ENCODE measurements around the gene MAPK11.

MAPK11 gene

DNA sequence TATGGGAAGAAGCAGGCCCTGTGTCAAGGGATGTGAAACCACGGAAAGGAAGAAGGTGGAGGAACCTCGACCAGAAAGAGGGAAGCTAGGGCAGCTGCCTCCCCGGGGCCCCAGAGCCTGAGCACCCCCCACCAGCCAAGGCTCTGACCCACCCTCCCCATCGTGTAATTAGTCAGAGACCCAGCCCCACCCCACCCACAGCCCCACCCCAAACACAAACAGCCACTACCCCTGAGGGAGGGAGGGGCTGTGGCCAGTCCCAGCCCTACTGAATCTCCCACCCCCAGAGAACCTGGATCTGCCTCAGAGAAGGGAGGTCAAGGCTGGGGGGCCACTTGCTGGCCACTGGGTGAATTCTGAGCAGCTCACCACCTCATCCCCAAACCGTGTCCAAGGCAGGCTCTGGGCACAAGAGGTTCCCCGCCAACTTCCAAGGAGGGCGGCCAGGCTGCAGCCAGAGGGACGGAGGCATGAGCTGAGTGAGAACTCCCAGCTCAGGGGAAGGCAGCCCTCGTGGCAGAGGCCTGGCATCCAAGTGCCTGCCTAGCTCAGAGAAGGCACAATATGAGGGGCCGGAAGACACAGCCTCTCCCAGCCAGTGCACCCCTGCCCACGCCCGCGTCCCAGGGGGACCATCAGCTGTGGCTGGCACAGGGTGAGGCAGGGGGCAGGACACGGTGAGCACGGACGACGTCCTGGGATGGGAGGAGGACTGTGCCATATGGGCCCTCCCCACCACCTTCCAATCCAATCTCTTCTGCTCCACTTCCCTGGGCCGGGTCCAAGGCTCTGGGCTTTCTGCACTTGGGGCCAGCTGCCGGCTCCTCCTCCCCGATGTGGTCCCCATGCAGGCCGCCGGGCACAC, 34.6 kb upstream of the MAPK11 start:
- DNase-seq (ENCODE audit: low spot score) = no peak
- in situ Hi-C loops (cut with MboI; ENCODE audit: low sequenced_read_pairs, unreplicated experiment) = no loop called here
- TF ChIP-seq, protein P1, sequence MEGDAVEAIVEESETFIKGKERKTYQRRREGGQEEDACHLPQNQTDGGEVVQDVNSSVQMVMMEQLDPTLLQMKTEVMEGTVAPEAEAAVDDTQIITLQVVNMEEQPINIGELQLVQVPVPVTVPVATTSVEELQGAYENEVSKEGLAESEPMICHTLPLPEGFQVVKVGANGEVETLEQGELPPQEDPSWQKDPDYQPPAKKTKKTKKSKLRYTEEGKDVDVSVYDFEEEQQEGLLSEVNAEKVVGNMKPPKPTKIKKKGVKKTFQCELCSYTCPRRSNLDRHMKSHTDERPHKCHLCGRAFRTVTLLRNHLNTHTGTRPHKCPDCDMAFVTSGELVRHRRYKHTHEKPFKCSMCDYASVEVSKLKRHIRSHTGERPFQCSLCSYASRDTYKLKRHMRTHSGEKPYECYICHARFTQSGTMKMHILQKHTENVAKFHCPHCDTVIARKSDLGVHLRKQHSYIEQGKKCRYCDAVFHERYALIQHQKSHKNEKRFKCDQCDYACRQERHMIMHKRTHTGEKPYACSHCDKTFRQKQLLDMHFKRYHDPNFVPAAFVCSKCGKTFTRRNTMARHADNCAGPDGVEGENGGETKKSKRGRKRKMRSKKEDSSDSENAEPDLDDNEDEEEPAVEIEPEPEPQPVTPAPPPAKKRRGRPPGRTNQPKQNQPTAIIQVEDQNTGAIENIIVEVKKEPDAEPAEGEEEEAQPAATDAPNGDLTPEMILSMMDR (IDR thresholded peaks at IDR 0.05; ENCODE audit: borderline replicate concordance, control extremely low read depth, extremely low read depth, insufficient read depth, missing control alignments) = no peak

DNA sequence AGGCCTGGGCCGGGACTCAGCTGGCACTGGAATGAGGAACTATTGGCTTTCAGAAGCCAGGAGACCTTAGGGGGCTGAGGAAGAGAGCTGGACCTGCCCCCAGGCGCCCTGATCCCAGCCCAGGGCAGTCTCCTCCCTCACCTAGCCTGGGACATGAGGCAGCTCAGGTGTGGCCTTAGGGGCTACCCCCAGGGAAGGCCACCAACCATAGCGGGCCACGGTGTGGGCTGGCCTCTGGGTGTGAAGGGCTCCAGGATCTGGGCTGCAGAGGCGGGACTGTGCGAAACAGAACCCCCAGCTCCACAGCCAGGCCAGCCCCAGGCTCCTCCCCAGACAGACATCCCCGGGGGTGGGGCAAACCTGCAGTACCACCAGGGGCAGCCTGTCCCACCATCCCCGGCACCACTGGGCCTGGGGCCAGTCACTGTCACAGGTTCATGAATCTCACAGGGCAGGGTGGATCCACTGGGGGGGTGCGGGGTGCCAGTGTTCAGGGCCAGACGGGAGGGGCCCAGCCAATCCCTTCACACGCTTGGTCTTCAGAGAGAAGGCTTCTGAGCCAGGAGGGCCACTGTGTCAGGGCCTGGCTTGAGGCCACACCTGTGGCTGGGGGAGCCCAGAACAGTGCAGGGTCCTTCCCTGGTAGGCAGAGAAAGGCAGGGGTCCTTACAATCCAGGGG, 33.8 kb upstream of the MAPK11 start:
- no peak for DNase-seq (ENCODE audit: low spot score)
- in situ Hi-C loops (cut with MboI; ENCODE audit: low sequenced_read_pairs, unreplicated experiment) = no loop called here
- TF ChIP-seq, protein P1 (IDR thresholded peaks at IDR 0.05; ENCODE audit: borderline replicate concordance, control extremely low read depth, extremely low read depth, insufficient read depth, missing control alignments) = no peak

DNA sequence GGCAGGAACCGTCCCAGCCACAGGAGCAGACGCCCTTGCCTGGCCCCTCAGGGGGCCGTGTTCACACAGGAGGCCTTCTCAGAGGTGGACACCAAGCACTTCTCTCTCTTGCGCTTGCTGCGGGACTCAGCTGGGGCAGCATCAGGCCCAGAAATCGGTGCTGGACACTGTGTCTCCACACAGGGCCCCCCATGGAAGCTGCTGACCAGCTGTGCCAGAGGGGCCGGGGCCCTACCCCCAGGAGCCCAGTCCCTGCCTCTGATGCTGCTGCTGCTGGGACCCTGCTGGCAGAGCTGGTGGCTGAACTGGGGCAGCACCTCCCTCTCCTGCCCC, 33.3 kb upstream of the MAPK11 start:
- TF ChIP-seq, protein P1 (IDR thresholded peaks at IDR 0.05; ENCODE audit: borderline replicate concordance, control extremely low read depth, extremely low read depth, insufficient read depth, missing control alignments) = no peak
- no peak for DNase-seq (ENCODE audit: low spot score)
- in situ Hi-C loops (cut with MboI; ENCODE audit: low sequenced_read_pairs, unreplicated experiment) = no loop called here

DNA sequence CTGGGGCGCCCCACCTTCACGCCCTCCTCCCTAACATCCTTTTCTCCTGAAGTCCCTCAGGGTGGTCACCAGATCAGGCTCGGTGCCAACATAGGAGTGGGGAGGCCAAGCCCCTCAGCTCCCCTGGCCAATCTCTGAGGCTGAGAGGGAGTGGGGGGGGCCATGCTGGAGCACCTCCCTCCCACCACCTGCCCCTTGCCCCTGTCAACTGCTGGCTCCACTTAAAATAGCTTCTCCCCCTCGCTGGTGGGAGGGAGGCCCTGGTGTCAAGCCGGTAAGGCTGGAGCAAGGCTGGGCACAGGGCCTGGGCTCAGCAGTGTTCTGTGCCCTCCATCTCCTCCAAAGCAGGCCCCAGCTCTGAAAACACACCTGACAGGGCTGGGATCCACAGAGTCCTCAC, 32.4 kb upstream of the MAPK11 start:
- in situ Hi-C loops (cut with MboI; ENCODE audit: low sequenced_read_pairs, unreplicated experiment) = no loop called here

DNA sequence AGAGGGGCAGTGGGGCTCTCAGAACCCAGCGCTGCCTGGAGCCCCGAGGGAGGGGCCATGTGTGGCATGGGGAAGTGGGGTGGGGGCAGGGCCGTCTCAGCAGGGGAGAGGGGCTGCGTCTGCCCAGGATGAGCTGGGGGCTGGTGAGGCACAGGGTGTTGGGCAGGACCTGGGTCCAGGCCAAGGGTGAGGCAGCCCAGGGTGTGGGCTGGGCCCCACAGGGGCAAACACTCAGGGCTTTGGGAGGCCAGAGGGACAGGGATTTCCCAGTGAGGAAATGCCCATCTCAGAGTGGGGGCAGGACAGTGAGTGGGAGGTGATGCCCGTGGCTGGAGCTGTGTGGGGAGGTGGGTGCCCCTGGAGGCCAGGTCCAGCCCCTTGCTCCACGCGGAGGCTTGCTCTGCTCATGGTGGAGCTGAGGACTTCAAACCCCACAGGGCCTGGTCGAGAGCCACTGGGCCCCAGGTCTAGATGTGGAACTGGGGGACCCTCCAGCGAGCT, 31.9 kb upstream of the MAPK11 start:
- no peak for DNase-seq (ENCODE audit: low spot score)
- in situ Hi-C loops (cut with MboI; ENCODE audit: low sequenced_read_pairs, unreplicated experiment) = no loop called here

More for the DNA sequence above, 32.4 kb upstream of the MAPK11 start:
- no peak for DNase-seq (ENCODE audit: low spot score)
- TF ChIP-seq, protein P1 (IDR thresholded peaks at IDR 0.05; ENCODE audit: borderline replicate concordance, control extremely low read depth, extremely low read depth, insufficient read depth, missing control alignments) = no peak

DNA sequence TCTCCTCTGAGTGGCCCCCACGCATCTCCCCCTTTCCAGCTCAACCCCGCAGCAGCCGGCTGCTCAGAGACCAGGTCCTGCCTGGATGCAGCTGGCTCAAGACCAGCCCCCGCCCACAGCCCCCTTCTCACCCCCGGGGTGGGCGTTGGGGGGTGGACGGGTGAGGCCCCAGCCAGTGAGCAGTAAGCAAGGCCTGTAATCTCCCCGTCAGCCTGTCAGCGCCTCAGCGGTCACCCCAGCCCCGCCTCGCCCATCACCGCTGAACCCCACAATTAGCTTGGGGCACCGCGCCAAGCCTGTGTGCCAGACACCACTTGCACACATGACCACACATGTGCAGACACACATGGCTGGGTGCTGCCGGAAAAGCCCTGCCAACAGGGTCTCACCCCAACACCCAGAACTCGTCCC, 31.4 kb upstream of the MAPK11 start:
- no peak for DNase-seq (ENCODE audit: low spot score)
- in situ Hi-C loops (cut with MboI; ENCODE audit: low sequenced_read_pairs, unreplicated experiment) = no loop called here
- TF ChIP-seq, protein P1 (IDR thresholded peaks at IDR 0.05; ENCODE audit: borderline replicate concordance, control extremely low read depth, extremely low read depth, insufficient read depth, missing control alignments) = no peak

More for the DNA sequence above, 31.9 kb upstream of the MAPK11 start:
- TF ChIP-seq, protein P1 (IDR thresholded peaks at IDR 0.05; ENCODE audit: borderline replicate concordance, control extremely low read depth, extremely low read depth, insufficient read depth, missing control alignments) = no peak
